ENCODE results near the gene PASK.

The PASK gene

GRCh38 chr2:241111440-241111805, 37.8 kb downstream of the PASK start:
- Histone ChIP-seq H3K27ac (no peak overlapping the region), H3K9ac (no peak overlapping the region), H2AFZ (no peak overlapping the region), H3K27me3 (ENCODE audit: control insufficient read depth, insufficient read depth, low read length) (no peaks in the 10 kb centered on the region), H3K4me2 (ENCODE audit: low read length) (no peak overlapping the region), H3K4me3 (ENCODE audit: low read depth, low read length) (no peak overlapping the region), H3K9me3 (ENCODE audit: control insufficient read depth, low read length) (no peaks in the 10 kb centered on the region), H3K36me3 (ENCODE audit: control insufficient read depth, insufficient read depth, low read length) (no peaks in the 10 kb centered on the region), H3K79me2 (no peaks in the 10 kb centered on the region), H3K4me1 (no peaks in the 10 kb centered on the region)
- no peak for TF ChIP-seq CTCF (IDR thresholded peaks at IDR 0.05)

GRCh38 chr2:241110607-241111439, 38.4 kb downstream of the PASK start:
- H3K27ac ChIP-seq, result no peak overlapping the region

GRCh38 chr2:241110089-241110606, 39.1 kb downstream of the PASK start:
- no peaks in the 10 kb centered on the region for H3K79me2 ChIP-seq
- no peak overlapping the region for H3K9ac ChIP-seq
- H3K4me2 ChIP-seq (ENCODE audit: low read length), result no peak overlapping the region
- no peak overlapping the region for H3K27ac ChIP-seq
- H3K27me3 ChIP-seq (ENCODE audit: control insufficient read depth, insufficient read depth, low read length), result no peaks in the 10 kb centered on the region
- no peaks in the 10 kb centered on the region for H3K4me1 ChIP-seq
- H3K9me3 ChIP-seq (ENCODE audit: control insufficient read depth, low read length), result no peaks in the 10 kb centered on the region
- no peak for TF ChIP-seq CTCF (IDR thresholded peaks at IDR 0.05)
- no peak overlapping the region for H3K4me3 ChIP-seq (ENCODE audit: low read depth, low read length)
- no peak overlapping the region for H2AFZ ChIP-seq
- no peaks in the 10 kb centered on the region for H3K36me3 ChIP-seq (ENCODE audit: control insufficient read depth, insufficient read depth, low read length)

More at GRCh38 chr2:241110607-241111439, 38.4 kb downstream of the PASK start:
- no peak overlapping the region for H3K4me2 ChIP-seq (ENCODE audit: low read length)
- H3K4me1 ChIP-seq, result no peaks in the 10 kb centered on the region
- no peaks in the 10 kb centered on the region for H3K79me2 ChIP-seq
- no peaks in the 10 kb centered on the region for H3K9me3 ChIP-seq (ENCODE audit: control insufficient read depth, low read length)
- no peak overlapping the region for H2AFZ ChIP-seq
- no peak for TF ChIP-seq CTCF (IDR thresholded peaks at IDR 0.05)
- H3K4me3 ChIP-seq (ENCODE audit: low read depth, low read length), result no peak overlapping the region
- no peaks in the 10 kb centered on the region for H3K36me3 ChIP-seq (ENCODE audit: control insufficient read depth, insufficient read depth, low read length)
- no peak overlapping the region for H3K9ac ChIP-seq
- H3K27me3 ChIP-seq (ENCODE audit: control insufficient read depth, insufficient read depth, low read length), result no peaks in the 10 kb centered on the region

- no peak overlapping the region for H3K27ac ChIP-seq
Observed at GRCh38 chr2:241109210-241110088, 39.8 kb downstream of the PASK start.

More at GRCh38 chr2:241109210-241110088, 39.8 kb downstream of the PASK start:
- no peaks in the 10 kb centered on the region for H3K36me3 ChIP-seq (ENCODE audit: control insufficient read depth, insufficient read depth, low read length)
- no peaks in the 10 kb centered on the region for H3K27me3 ChIP-seq (ENCODE audit: control insufficient read depth, insufficient read depth, low read length)
- H3K9ac ChIP-seq, result no peak overlapping the region
- no peak for TF ChIP-seq CTCF (IDR thresholded peaks at IDR 0.05)
- H3K9me3 ChIP-seq (ENCODE audit: control insufficient read depth, low read length), result no peaks in the 10 kb centered on the region
- H3K4me2 ChIP-seq (ENCODE audit: low read length), result no peak overlapping the region
- no peak overlapping the region for H2AFZ ChIP-seq
- H3K79me2 ChIP-seq, result no peaks in the 10 kb centered on the region
- H3K4me1 ChIP-seq, result no peaks in the 10 kb centered on the region
- H3K4me3 ChIP-seq (ENCODE audit: low read depth, low read length), result no peak overlapping the region
